Hepatocyte (in vitro differentiated cells): ENCODE measurements around the gene NME4.

Experiments
- CTCF ChIP-seq: fragments of 200-600 bp; sonication (generic); IDR thresholded peaks from 2 replicates; pipeline ENCODE4 v1.5.1; 2016; ENCODE audit warnings: antibody characterized with exemption, mild to moderate bottlenecking; ENCODE audit not compliant: poor library complexity
- EZH2 ChIP-seq: fragments of 200-600 bp; sonication (generic); IDR thresholded peaks from 2 replicates; pipeline ENCODE4 v1.6.1; 2016; ENCODE audit warnings: antibody characterized with exemption, mild to moderate bottlenecking, borderline replicate concordance
- EZH2phosphoT487 ChIP-seq: fragments of 200-600 bp; sonication (generic); IDR thresholded peaks from one replicate; pipeline ENCODE4 v1.6.1; 2018; ENCODE audit warnings: antibody characterized with exemption, mild to moderate bottlenecking, low read depth, moderate library complexity; ENCODE audit not compliant: unreplicated experiment, severe bottlenecking

- TF ChIP-seq CTCF (no peak), EZH2 (no peak), EZH2phosphoT487 (no peak)
Measured at GRCh38 chr16:351804-352520, 45.0 kb upstream of the NME4 start.
